Parathyroid adenoma (tissue), 2 donors: ENCODE measurements around the gene ATG5.
"Not testable (repeated sequence)": the region's sequence is repeated elsewhere in the genome, so short reads cannot be mapped to it uniquely, and the experiment has no call there.

ENCODE experiments used
- H2AFZ ChIP-seq: fragments of 300-600 bp; sonication (generic); one replicate; pipeline ENCODE4 v1.7.0; 2017; ENCODE audit warnings: antibody characterized with exemption, mild to moderate bottlenecking
- H3K27ac ChIP-seq: fragments of 300-600 bp; sonication (generic); one replicate; pipeline ENCODE4 v1.7.0; 2017
- H3K27me3 ChIP-seq: fragments of 300-600 bp; sonication (generic); one replicate; pipeline ENCODE4 v1.7.0; 2017; ENCODE audit warnings: low read length; ENCODE audit not compliant: control insufficient read depth, insufficient read depth
- H3K36me3 ChIP-seq: fragments of 300-600 bp; sonication (generic); one replicate; pipeline ENCODE4 v1.7.0; 2017; ENCODE audit warnings: low read length; ENCODE audit not compliant: control insufficient read depth, insufficient read depth
- H3K4me1 ChIP-seq: fragments of 300-600 bp; sonication (generic); one replicate; pipeline ENCODE4 v1.7.0; 2017; ENCODE audit warnings: control low read depth
- H3K4me2 ChIP-seq: fragments of 300-600 bp; sonication (generic); one replicate; pipeline ENCODE4 v1.7.0; 2017; ENCODE audit warnings: low read length
- H3K4me3 ChIP-seq: fragments of 300-600 bp; sonication (generic); one replicate; pipeline ENCODE4 v1.7.0; 2017; ENCODE audit warnings: low read depth, low read length
- H3K79me2 ChIP-seq: fragments of 300-600 bp; sonication (generic); one replicate; pipeline ENCODE4 v1.7.0; 2017; ENCODE audit warnings: control low read depth
- H3K9ac ChIP-seq: fragments of 300-600 bp; sonication (generic); one replicate; pipeline ENCODE4 v1.7.0; 2017; ENCODE audit warnings: mild to moderate bottlenecking
- H3K9me3 ChIP-seq: fragments of 300-600 bp; sonication (generic); one replicate; pipeline ENCODE4 v1.7.0; 2017; ENCODE audit warnings: low read length; ENCODE audit not compliant: control insufficient read depth
- CTCF ChIP-seq: fragments of 300-600 bp; sonication (generic); IDR thresholded peaks from one replicate; pipeline ENCODE4 v1.7.0; 2017; ENCODE audit warnings: antibody characterized with exemption, mild to moderate bottlenecking
- donor health status: primary hyperparathyroidism.

Gene ATG5

GRCh38 chr6:106253172-106253571 is 72.4 kb downstream of the ATG5 start:
- H3K27ac ChIP-seq, result no peak overlapping the region
- no peaks in the 10 kb centered on the region for H3K9me3 ChIP-seq
- H3K4me1 ChIP-seq, result no peaks in the 10 kb centered on the region
- H3K36me3 ChIP-seq, result no peaks in the 10 kb centered on the region
- no peak for TF ChIP-seq CTCF
- no peak overlapping the region for H2AFZ ChIP-seq
- peaks cover 9% of the 10 kb centered on the region for H3K79me2 ChIP-seq
- no peak overlapping the region for H3K9ac ChIP-seq
- H3K4me3 ChIP-seq, result no peak overlapping the region
- no peak overlapping the region for H3K4me2 ChIP-seq
- no peaks in the 10 kb centered on the region for H3K27me3 ChIP-seq

GRCh38 chr6:106252687-106253086 is 72.9 kb downstream of the ATG5 start:
- no peak overlapping the region for H3K27ac ChIP-seq
- no peaks in the 10 kb centered on the region for H3K27me3 ChIP-seq
- H2AFZ ChIP-seq, result no peak overlapping the region
- H3K36me3 ChIP-seq, result no peaks in the 10 kb centered on the region
- no peak overlapping the region for H3K4me3 ChIP-seq
- no peaks in the 10 kb centered on the region for H3K4me1 ChIP-seq
- H3K9me3 ChIP-seq, result no peaks in the 10 kb centered on the region
- no peak for TF ChIP-seq CTCF
- no peak overlapping the region for H3K9ac ChIP-seq
- no peak overlapping the region for H3K4me2 ChIP-seq
- H3K79me2 ChIP-seq, result peaks cover 9% of the 10 kb centered on the region

DNA sequence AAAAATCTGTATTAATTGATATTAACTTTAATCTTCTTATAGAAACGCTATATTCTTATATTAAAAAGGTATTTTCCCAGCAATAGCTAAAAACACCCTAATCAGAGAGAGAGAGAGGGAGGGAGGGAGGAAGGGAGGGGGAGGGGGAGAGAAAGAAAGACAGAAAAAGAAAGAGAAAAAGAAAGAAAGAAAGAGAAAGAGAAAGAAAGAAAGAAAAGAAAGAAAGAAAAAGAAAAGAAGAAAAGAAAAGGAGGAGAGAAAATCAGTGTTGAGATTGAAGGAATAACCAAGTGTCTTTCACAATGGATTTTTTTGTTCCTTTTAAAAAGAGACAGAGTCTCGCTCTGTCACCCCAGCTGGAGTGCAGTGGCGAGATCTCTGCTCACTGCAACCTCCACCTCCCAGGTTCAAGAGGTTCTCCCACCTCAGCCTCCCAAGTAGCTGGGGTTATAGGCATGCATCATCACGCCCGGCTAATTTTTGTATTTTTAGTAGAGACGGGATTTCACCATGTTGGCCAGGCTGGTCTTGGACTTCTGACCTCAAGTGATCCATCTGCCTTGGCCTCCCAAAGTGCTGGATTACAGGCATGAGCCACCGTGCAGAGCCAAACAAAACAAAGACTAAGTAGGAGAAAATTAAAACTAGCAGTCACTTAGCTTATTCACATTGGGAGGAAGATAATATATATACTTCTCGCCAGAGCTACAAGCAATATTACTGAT is 73.9 kb downstream of the ATG5 start:
- H3K27ac ChIP-seq, H3K27me3 ChIP-seq, H2AFZ ChIP-seq, H3K4me1 ChIP-seq, H3K4me3 ChIP-seq, H3K79me2 ChIP-seq, H3K4me2 ChIP-seq, H3K36me3 ChIP-seq, H3K9me3 ChIP-seq, H3K9ac ChIP-seq: not testable (repeated sequence)

DNA sequence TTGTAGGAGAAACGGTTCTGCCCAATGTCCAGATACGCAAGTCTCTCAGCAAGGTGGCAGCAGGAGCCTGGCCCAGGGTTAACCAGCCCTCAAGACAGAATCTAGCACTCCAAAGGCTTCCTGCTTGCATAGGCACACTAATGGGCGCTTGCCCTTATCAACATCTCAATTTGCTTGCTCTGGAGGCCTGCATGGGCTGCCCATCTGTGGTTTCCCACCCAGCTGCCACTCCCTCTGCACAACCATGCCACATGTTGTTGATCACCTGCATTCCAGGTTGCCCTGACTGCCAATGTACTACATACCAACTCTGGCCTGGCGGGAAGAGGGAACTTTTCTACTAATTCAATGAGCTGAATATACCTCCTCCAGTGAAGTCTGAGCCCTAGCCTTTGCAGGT is 74.6 kb downstream of the ATG5 start:
- H3K4me3 ChIP-seq, result no peak overlapping the region
- no peak overlapping the region for H3K27ac ChIP-seq
- H3K27me3 ChIP-seq, result no peaks in the 10 kb centered on the region
- no peak for TF ChIP-seq CTCF
- H2AFZ ChIP-seq, result no peak overlapping the region
- H3K79me2 ChIP-seq, result peaks cover 9% of the 10 kb centered on the region
- H3K4me2 ChIP-seq, result no peak overlapping the region
- H3K4me1 ChIP-seq, result no peaks in the 10 kb centered on the region
- H3K9me3 ChIP-seq, result no peaks in the 10 kb centered on the region
- H3K36me3 ChIP-seq, result no peaks in the 10 kb centered on the region
- H3K9ac ChIP-seq, result no peak overlapping the region

DNA sequence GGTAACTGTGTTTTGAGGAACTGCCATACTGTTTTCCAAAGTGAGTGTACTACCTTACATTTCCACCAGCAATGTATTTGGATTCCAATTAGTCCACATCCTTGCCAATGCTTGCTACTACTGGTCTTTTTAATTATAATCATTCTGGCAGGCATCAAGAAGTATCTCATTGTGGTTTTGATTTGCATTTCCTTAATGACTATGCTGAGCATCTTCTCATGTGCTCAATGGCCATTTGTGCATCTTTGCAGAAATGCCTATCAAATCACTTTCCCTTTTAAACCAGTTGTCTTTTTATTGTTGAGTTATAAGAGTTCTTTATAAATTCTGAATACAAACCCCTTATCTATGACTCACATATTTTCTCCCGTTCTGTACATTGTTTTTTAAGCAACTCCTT is 75.9 kb downstream of the ATG5 start:
- Histone ChIP-seq H3K27ac (no peak overlapping the region), H3K4me1 (no peaks in the 10 kb centered on the region), H3K4me3 (no peak overlapping the region), H3K4me2 (no peak overlapping the region), H3K27me3 (no peaks in the 10 kb centered on the region), H2AFZ (no peak overlapping the region), H3K36me3 (no peaks in the 10 kb centered on the region), H3K79me2 (peaks cover 9% of the 10 kb centered on the region), H3K9me3 (no peaks in the 10 kb centered on the region), H3K9ac (no peak overlapping the region)
- TF ChIP-seq CTCF, result no peak
